ENCODE data around the gene CRTC3.
"Not testable (repeated sequence)": the region's sequence is repeated elsewhere in the genome, so short reads cannot be mapped to it uniquely, and the experiment has no call there.

Gene CRTC3

GRCh38 chr15:90667755-90668345, 138.1 kb downstream of the CRTC3 start:
- not testable (repeated sequence) for H3K27ac ChIP-seq (ENCODE audit: low read depth, low read length); H3K36me3 ChIP-seq (ENCODE audit: control insufficient read depth in 1 of 2, insufficient read depth in 2 of 2, low read length in 2 of 2); H3K4me3 ChIP-seq (ENCODE audit: low read depth in 1 of 2, low read length in 2 of 2); H3K9ac ChIP-seq (ENCODE audit: low read depth in 1 of 2, low read length in 2 of 2); H3K27me3 ChIP-seq (ENCODE audit: control insufficient read depth in 1 of 2, insufficient read depth in 2 of 2, low read length in 2 of 2); H3K9me3 ChIP-seq (ENCODE audit: control insufficient read depth in 1 of 2, low read length in 2 of 2)
- H3K4me1 ChIP-seq (ENCODE audit: control insufficient read depth in 1 of 2, insufficient read depth in 2 of 2, low read length in 2 of 2) = peaks cover 6 to 15% of the 10 kb centered on the region in 2 donors

GRCh38 chr15:90670631-90671030, 140.9 kb downstream of the CRTC3 start:
- H3K27ac ChIP-seq (ENCODE audit: low read depth, low read length); H3K27me3 ChIP-seq (ENCODE audit: control insufficient read depth in 1 of 2, insufficient read depth in 2 of 2, low read length in 2 of 2); H3K36me3 ChIP-seq (ENCODE audit: control insufficient read depth in 1 of 2, insufficient read depth in 2 of 2, low read length in 2 of 2); H3K9ac ChIP-seq (ENCODE audit: low read depth in 1 of 2, low read length in 2 of 2); H3K4me3 ChIP-seq (ENCODE audit: low read depth in 1 of 2, low read length in 2 of 2); H3K9me3 ChIP-seq (ENCODE audit: control insufficient read depth in 1 of 2, low read length in 2 of 2): not testable (repeated sequence)
- peaks cover 6 to 11% of the 10 kb centered on the region in 2 donors for H3K4me1 ChIP-seq (ENCODE audit: control insufficient read depth in 1 of 2, insufficient read depth in 2 of 2, low read length in 2 of 2)

GRCh38 chr15:90671216-90671615, 141.5 kb downstream of the CRTC3 start:
- Histone ChIP-seq H3K9me3 (ENCODE audit: control insufficient read depth in 1 of 2, low read length in 2 of 2) (no peaks in the 10 kb centered on the region), H3K9ac (ENCODE audit: low read depth in 1 of 2, low read length in 2 of 2) (no peak overlapping the region), H3K27ac (ENCODE audit: low read depth, low read length) (no peak overlapping the region), H3K36me3 (ENCODE audit: control insufficient read depth in 1 of 2, insufficient read depth in 2 of 2, low read length in 2 of 2) (no peaks in the 10 kb centered on the region), H3K4me3 (ENCODE audit: low read depth in 1 of 2, low read length in 2 of 2) (no peak overlapping the region), H3K4me1 (ENCODE audit: control insufficient read depth in 1 of 2, insufficient read depth in 2 of 2, low read length in 2 of 2) (peaks cover 6 to 7% of the 10 kb centered on the region in 2 donors), H3K27me3 (ENCODE audit: control insufficient read depth in 1 of 2, insufficient read depth in 2 of 2, low read length in 2 of 2) (peaks cover 0 to 2% of the 10 kb centered on the region in 2 donors)

- not testable (repeated sequence) for H3K27ac ChIP-seq (ENCODE audit: low read depth, low read length); H3K4me3 ChIP-seq (ENCODE audit: low read depth in 1 of 2, low read length in 2 of 2); H3K36me3 ChIP-seq (ENCODE audit: control insufficient read depth in 1 of 2, insufficient read depth in 2 of 2, low read length in 2 of 2); H3K4me1 ChIP-seq (ENCODE audit: control insufficient read depth in 1 of 2, insufficient read depth in 2 of 2, low read length in 2 of 2); H3K9ac ChIP-seq (ENCODE audit: low read depth in 1 of 2, low read length in 2 of 2); H3K27me3 ChIP-seq (ENCODE audit: control insufficient read depth in 1 of 2, insufficient read depth in 2 of 2, low read length in 2 of 2); H3K9me3 ChIP-seq (ENCODE audit: control insufficient read depth in 1 of 2, low read length in 2 of 2)
These were observed 143.6 kb downstream of the CRTC3 start for GRCh38 chr15:90673357-90673756.

GRCh38 chr15:90674476-90674875, 144.8 kb downstream of the CRTC3 start:
- no peaks in the 10 kb centered on the region for H3K27me3 ChIP-seq (ENCODE audit: control insufficient read depth in 1 of 2, insufficient read depth in 2 of 2, low read length in 2 of 2)
- peaks cover 5 to 8% of the 10 kb centered on the region in 2 donors for H3K4me1 ChIP-seq (ENCODE audit: control insufficient read depth in 1 of 2, insufficient read depth in 2 of 2, low read length in 2 of 2)
- no peak overlapping the region for H3K27ac ChIP-seq (ENCODE audit: low read depth, low read length)
- no peak overlapping the region for H3K4me3 ChIP-seq (ENCODE audit: low read depth in 1 of 2, low read length in 2 of 2)
- H3K36me3 ChIP-seq (ENCODE audit: control insufficient read depth in 1 of 2, insufficient read depth in 2 of 2, low read length in 2 of 2) = no peaks in the 10 kb centered on the region
- no peaks in the 10 kb centered on the region for H3K9me3 ChIP-seq (ENCODE audit: control insufficient read depth in 1 of 2, low read length in 2 of 2)
- no peak overlapping the region for H3K9ac ChIP-seq (ENCODE audit: low read depth in 1 of 2, low read length in 2 of 2)

- no peak overlapping the region for H3K9ac ChIP-seq (ENCODE audit: low read depth in 1 of 2, low read length in 2 of 2)
- H3K9me3 ChIP-seq (ENCODE audit: control insufficient read depth in 1 of 2, low read length in 2 of 2) = no peaks in the 10 kb centered on the region
- no peaks in the 10 kb centered on the region for H3K27me3 ChIP-seq (ENCODE audit: control insufficient read depth in 1 of 2, insufficient read depth in 2 of 2, low read length in 2 of 2)
- no peaks in the 10 kb centered on the region for H3K36me3 ChIP-seq (ENCODE audit: control insufficient read depth in 1 of 2, insufficient read depth in 2 of 2, low read length in 2 of 2)
- peaks cover 5 to 8% of the 10 kb centered on the region in 2 donors for H3K4me1 ChIP-seq (ENCODE audit: control insufficient read depth in 1 of 2, insufficient read depth in 2 of 2, low read length in 2 of 2)
- no peak overlapping the region for H3K27ac ChIP-seq (ENCODE audit: low read depth, low read length)
- H3K4me3 ChIP-seq (ENCODE audit: low read depth in 1 of 2, low read length in 2 of 2) = no peak overlapping the region
These were observed 145.7 kb downstream of the CRTC3 start for GRCh38 chr15:90675464-90675863.

GRCh38 chr15:90677807-90678790, 148.4 kb downstream of the CRTC3 start:
- H3K9ac ChIP-seq (ENCODE audit: low read depth in 1 of 2, low read length in 2 of 2) = peak overlapping the region in 1 of 2 donors; percentile 12
- H3K4me3 ChIP-seq (ENCODE audit: low read depth in 1 of 2, low read length in 2 of 2) = no peak overlapping the region
- H3K9me3 ChIP-seq (ENCODE audit: control insufficient read depth in 1 of 2, low read length in 2 of 2) = no peaks in the 10 kb centered on the region
- H3K36me3 ChIP-seq (ENCODE audit: control insufficient read depth in 1 of 2, insufficient read depth in 2 of 2, low read length in 2 of 2) = no peaks in the 10 kb centered on the region
- no peak overlapping the region for H3K27ac ChIP-seq (ENCODE audit: low read depth, low read length)
- peaks cover 5 to 8% of the 10 kb centered on the region in 2 donors for H3K4me1 ChIP-seq (ENCODE audit: control insufficient read depth in 1 of 2, insufficient read depth in 2 of 2, low read length in 2 of 2)
- H3K27me3 ChIP-seq (ENCODE audit: control insufficient read depth in 1 of 2, insufficient read depth in 2 of 2, low read length in 2 of 2) = no peaks in the 10 kb centered on the region

GRCh38 chr15:90679959-90680358, 150.2 kb downstream of the CRTC3 start:
- H3K9me3 ChIP-seq (ENCODE audit: control insufficient read depth in 1 of 2, low read length in 2 of 2) = no peaks in the 10 kb centered on the region
- H3K27ac ChIP-seq (ENCODE audit: low read depth, low read length) = no peak overlapping the region
- H3K4me3 ChIP-seq (ENCODE audit: low read depth in 1 of 2, low read length in 2 of 2) = no peak overlapping the region
- H3K9ac ChIP-seq (ENCODE audit: low read depth in 1 of 2, low read length in 2 of 2) = no peak overlapping the region
- H3K36me3 ChIP-seq (ENCODE audit: control insufficient read depth in 1 of 2, insufficient read depth in 2 of 2, low read length in 2 of 2) = no peaks in the 10 kb centered on the region
- H3K4me1 ChIP-seq (ENCODE audit: control insufficient read depth in 1 of 2, insufficient read depth in 2 of 2, low read length in 2 of 2) = peaks cover 5 to 8% of the 10 kb centered on the region in 2 donors
- no peaks in the 10 kb centered on the region for H3K27me3 ChIP-seq (ENCODE audit: control insufficient read depth in 1 of 2, insufficient read depth in 2 of 2, low read length in 2 of 2)

GRCh38 chr15:90680371-90680935, 150.7 kb downstream of the CRTC3 start:
- peaks cover 5 to 8% of the 10 kb centered on the region in 2 donors for H3K4me1 ChIP-seq (ENCODE audit: control insufficient read depth in 1 of 2, insufficient read depth in 2 of 2, low read length in 2 of 2)
- no peak overlapping the region for H3K27ac ChIP-seq (ENCODE audit: low read depth, low read length)

GRCh38 chr15:90681056-90681455, 151.3 kb downstream of the CRTC3 start:
- no peaks in the 10 kb centered on the region for H3K36me3 ChIP-seq (ENCODE audit: control insufficient read depth in 1 of 2, insufficient read depth in 2 of 2, low read length in 2 of 2)
- no peaks in the 10 kb centered on the region for H3K9me3 ChIP-seq (ENCODE audit: control insufficient read depth in 1 of 2, low read length in 2 of 2)
- H3K27me3 ChIP-seq (ENCODE audit: control insufficient read depth in 1 of 2, insufficient read depth in 2 of 2, low read length in 2 of 2) = no peaks in the 10 kb centered on the region
- no peak overlapping the region for H3K9ac ChIP-seq (ENCODE audit: low read depth in 1 of 2, low read length in 2 of 2)
- H3K4me3 ChIP-seq (ENCODE audit: low read depth in 1 of 2, low read length in 2 of 2) = no peak overlapping the region
- no peak overlapping the region for H3K27ac ChIP-seq (ENCODE audit: low read depth, low read length)
- peaks cover 5 to 8% of the 10 kb centered on the region in 2 donors for H3K4me1 ChIP-seq (ENCODE audit: control insufficient read depth in 1 of 2, insufficient read depth in 2 of 2, low read length in 2 of 2)

More at GRCh38 chr15:90680371-90680935, 150.7 kb downstream of the CRTC3 start:
- Histone ChIP-seq H3K27me3 (ENCODE audit: control insufficient read depth in 1 of 2, insufficient read depth in 2 of 2, low read length in 2 of 2) (no peaks in the 10 kb centered on the region), H3K9ac (ENCODE audit: low read depth in 1 of 2, low read length in 2 of 2) (no peak overlapping the region), H3K36me3 (ENCODE audit: control insufficient read depth in 1 of 2, insufficient read depth in 2 of 2, low read length in 2 of 2) (no peaks in the 10 kb centered on the region), H3K4me3 (ENCODE audit: low read depth in 1 of 2, low read length in 2 of 2) (no peak overlapping the region), H3K9me3 (ENCODE audit: control insufficient read depth in 1 of 2, low read length in 2 of 2) (no peaks in the 10 kb centered on the region)

All from duodenal mucosa (tissue), 2 donors.